T-helper 2 cell treated with Interferon-gamma antibody and Interleukin-4, amounts not matched to agents 5 μg/mL and 100 μg/mL, for 36 hours (primary cell): ENCODE results near the gene LRRTM3.

ENCODE experiments used
- DNase-seq: peaks from one replicate; pipeline ENCODE4 v3.0.0; 2021; ENCODE audit warnings: low spot score
- H3K27ac Mint-ChIP-seq: one replicate; pipeline ENCODE4 v1.8.0; 2021; ENCODE audit warnings: mild to moderate bottlenecking, mixed read lengths
- H3K27me3 Mint-ChIP-seq: one replicate; pipeline ENCODE4 v1.8.0; 2021; ENCODE audit warnings: low read depth, mixed read lengths
- H3K36me3 Mint-ChIP-seq: one replicate; pipeline ENCODE4 v1.8.0; 2021; ENCODE audit warnings: low read depth, mixed read lengths
- H3K4me1 Mint-ChIP-seq: one replicate; pipeline ENCODE4 v1.8.0; 2021; ENCODE audit warnings: low read depth, mixed read lengths
- H3K4me3 Mint-ChIP-seq: one replicate; pipeline ENCODE4 v1.8.0; 2022; ENCODE audit warnings: mild to moderate bottlenecking, moderate library complexity, mixed read lengths
- H3K9me3 Mint-ChIP-seq: one replicate; pipeline ENCODE4 v1.8.0; 2021; ENCODE audit warnings: mixed read lengths

The LRRTM3 gene

GRCh38 chr10:67086327-67087134 lies 160.7 kb downstream of the LRRTM3 start:
- Mint-ChIP-seq H3K9me3 (no peaks in the 10 kb centered on the region), H3K27me3 (no peaks in the 10 kb centered on the region), H3K4me1 (no peaks in the 10 kb centered on the region), H3K4me3 (no peak overlapping the region), H3K27ac (no peak overlapping the region), H3K36me3 (no peaks in the 10 kb centered on the region)
- DNase-seq: no peak

GRCh38 chr10:67087135-67087425 lies 161.2 kb downstream of the LRRTM3 start:
- no peak for DNase-seq
- Mint-ChIP-seq H3K4me3 (no peak overlapping the region), H3K27ac (no peak overlapping the region), H3K4me1 (no peaks in the 10 kb centered on the region), H3K27me3 (no peaks in the 10 kb centered on the region), H3K9me3 (no peaks in the 10 kb centered on the region), H3K36me3 (no peaks in the 10 kb centered on the region)

GRCh38 chr10:67088036-67088435 lies 162.2 kb downstream of the LRRTM3 start:
- Mint-ChIP-seq H3K9me3 (no peaks in the 10 kb centered on the region), H3K27ac (no peak overlapping the region), H3K27me3 (no peaks in the 10 kb centered on the region), H3K4me3 (no peak overlapping the region), H3K36me3 (no peaks in the 10 kb centered on the region), H3K4me1 (no peaks in the 10 kb centered on the region)
- no peak for DNase-seq

- DNase-seq: no peak
- H3K9me3 Mint-ChIP-seq: no peaks in the 10 kb centered on the region
- H3K4me1 Mint-ChIP-seq: no peaks in the 10 kb centered on the region
- no peak overlapping the region for H3K27ac Mint-ChIP-seq
- no peak overlapping the region for H3K4me3 Mint-ChIP-seq
- H3K36me3 Mint-ChIP-seq: no peaks in the 10 kb centered on the region
- H3K27me3 Mint-ChIP-seq: no peaks in the 10 kb centered on the region
Measured at GRCh38 chr10:67095531-67095930, 169.7 kb downstream of the LRRTM3 start.

GRCh38 chr10:67098461-67098860 lies 172.6 kb downstream of the LRRTM3 start:
- no peaks in the 10 kb centered on the region for H3K27me3 Mint-ChIP-seq
- no peaks in the 10 kb centered on the region for H3K9me3 Mint-ChIP-seq
- no peak for DNase-seq
- no peak overlapping the region for H3K4me3 Mint-ChIP-seq
- H3K4me1 Mint-ChIP-seq: no peaks in the 10 kb centered on the region
- no peaks in the 10 kb centered on the region for H3K36me3 Mint-ChIP-seq
- no peak overlapping the region for H3K27ac Mint-ChIP-seq

- no peaks in the 10 kb centered on the region for H3K27me3 Mint-ChIP-seq
- no peaks in the 10 kb centered on the region for H3K9me3 Mint-ChIP-seq
- no peak overlapping the region for H3K27ac Mint-ChIP-seq
- no peak overlapping the region for H3K4me3 Mint-ChIP-seq
- no peaks in the 10 kb centered on the region for H3K4me1 Mint-ChIP-seq
- DNase-seq: no peak
- no peaks in the 10 kb centered on the region for H3K36me3 Mint-ChIP-seq
Measured at GRCh38 chr10:67100951-67101350, 175.1 kb downstream of the LRRTM3 start.

- no peaks in the 10 kb centered on the region for H3K36me3 Mint-ChIP-seq
- H3K27me3 Mint-ChIP-seq: no peaks in the 10 kb centered on the region
- H3K9me3 Mint-ChIP-seq: no peaks in the 10 kb centered on the region
- DNase-seq: no peak
- no peak overlapping the region for H3K4me3 Mint-ChIP-seq
- H3K27ac Mint-ChIP-seq: no peak overlapping the region
- H3K4me1 Mint-ChIP-seq: no peaks in the 10 kb centered on the region
Measured at GRCh38 chr10:67107670-67108069, 181.8 kb downstream of the LRRTM3 start.

- Mint-ChIP-seq H3K4me1 (no peaks in the 10 kb centered on the region), H3K4me3 (no peak overlapping the region), H3K36me3 (no peaks in the 10 kb centered on the region), H3K27me3 (no peaks in the 10 kb centered on the region), H3K9me3 (no peaks in the 10 kb centered on the region), H3K27ac (no peak overlapping the region)
- no peak for DNase-seq
Measured at GRCh38 chr10:67110286-67110685, 184.4 kb downstream of the LRRTM3 start.

GRCh38 chr10:67112765-67113164 lies 186.9 kb downstream of the LRRTM3 start:
- Mint-ChIP-seq H3K4me3 (no peak overlapping the region), H3K27ac (no peak overlapping the region), H3K36me3 (no peaks in the 10 kb centered on the region), H3K27me3 (no peaks in the 10 kb centered on the region), H3K9me3 (no peaks in the 10 kb centered on the region), H3K4me1 (no peaks in the 10 kb centered on the region)
- DNase-seq: no peak

- Mint-ChIP-seq H3K4me1 (no peaks in the 10 kb centered on the region), H3K36me3 (no peaks in the 10 kb centered on the region), H3K27me3 (no peaks in the 10 kb centered on the region), H3K9me3 (no peaks in the 10 kb centered on the region), H3K27ac (no peak overlapping the region), H3K4me3 (no peak overlapping the region)
- no peak for DNase-seq
Measured at GRCh38 chr10:67114945-67115344, 189.1 kb downstream of the LRRTM3 start.

- H3K27ac Mint-ChIP-seq: no peak overlapping the region
Measured at GRCh38 chr10:67115972-67116371, 190.1 kb downstream of the LRRTM3 start.

GRCh38 chr10:67119651-67120050 lies 193.8 kb downstream of the LRRTM3 start:
- Mint-ChIP-seq H3K36me3 (no peaks in the 10 kb centered on the region), H3K4me3 (no peak overlapping the region), H3K4me1 (no peaks in the 10 kb centered on the region), H3K27ac (no peak overlapping the region), H3K27me3 (no peaks in the 10 kb centered on the region), H3K9me3 (no peaks in the 10 kb centered on the region)
- DNase-seq: no peak

More at GRCh38 chr10:67115972-67116371, 190.1 kb downstream of the LRRTM3 start:
- Mint-ChIP-seq H3K9me3 (no peaks in the 10 kb centered on the region), H3K4me1 (no peaks in the 10 kb centered on the region), H3K27me3 (no peaks in the 10 kb centered on the region), H3K36me3 (no peaks in the 10 kb centered on the region), H3K4me3 (no peak overlapping the region)
- no peak for DNase-seq

- H3K9me3 Mint-ChIP-seq: no peaks in the 10 kb centered on the region
- H3K4me1 Mint-ChIP-seq: no peaks in the 10 kb centered on the region
- no peak for DNase-seq
- no peak overlapping the region for H3K4me3 Mint-ChIP-seq
- H3K36me3 Mint-ChIP-seq: no peaks in the 10 kb centered on the region
- no peak overlapping the region for H3K27ac Mint-ChIP-seq
- no peaks in the 10 kb centered on the region for H3K27me3 Mint-ChIP-seq
Measured at GRCh38 chr10:67127441-67127840, 201.6 kb downstream of the LRRTM3 start.

- H3K27me3 Mint-ChIP-seq: no peaks in the 10 kb centered on the region
- peaks cover 3% of the 10 kb centered on the region for H3K9me3 Mint-ChIP-seq
- no peak for DNase-seq
- no peaks in the 10 kb centered on the region for H3K4me1 Mint-ChIP-seq
- no peak overlapping the region for H3K4me3 Mint-ChIP-seq
- H3K27ac Mint-ChIP-seq: no peak overlapping the region
- no peaks in the 10 kb centered on the region for H3K36me3 Mint-ChIP-seq
Measured at GRCh38 chr10:67140641-67141040, 214.8 kb downstream of the LRRTM3 start.

GRCh38 chr10:67141300-67141699 lies 215.5 kb downstream of the LRRTM3 start:
- Mint-ChIP-seq H3K9me3 (peaks cover 3% of the 10 kb centered on the region), H3K4me1 (no peaks in the 10 kb centered on the region), H3K4me3 (no peak overlapping the region), H3K27ac (no peak overlapping the region), H3K27me3 (no peaks in the 10 kb centered on the region), H3K36me3 (no peaks in the 10 kb centered on the region)
- no peak for DNase-seq
